Parathyroid adenoma (tissue), 2 donors: ENCODE data around the gene FEM1A.

Experiments used
- H2AFZ ChIP-seq: fragments of 300-600 bp; sonication (generic); one replicate; pipeline ENCODE4 v1.7.0; 2017; ENCODE audit warnings: antibody characterized with exemption, mild to moderate bottlenecking
- H3K27ac ChIP-seq: fragments of 300-600 bp; sonication (generic); one replicate; pipeline ENCODE4 v1.7.0; 2017
- H3K27me3 ChIP-seq: fragments of 300-600 bp; sonication (generic); one replicate; pipeline ENCODE4 v1.7.0; 2017; ENCODE audit warnings: low read length; ENCODE audit not compliant: control insufficient read depth, insufficient read depth
- H3K36me3 ChIP-seq: fragments of 300-600 bp; sonication (generic); one replicate; pipeline ENCODE4 v1.7.0; 2017; ENCODE audit warnings: low read length; ENCODE audit not compliant: control insufficient read depth, insufficient read depth
- H3K4me1 ChIP-seq: fragments of 300-600 bp; sonication (generic); one replicate; pipeline ENCODE4 v1.7.0; 2017; ENCODE audit warnings: control low read depth
- H3K4me2 ChIP-seq: fragments of 300-600 bp; sonication (generic); one replicate; pipeline ENCODE4 v1.7.0; 2017; ENCODE audit warnings: low read length
- H3K4me3 ChIP-seq: fragments of 300-600 bp; sonication (generic); one replicate; pipeline ENCODE4 v1.7.0; 2017; ENCODE audit warnings: low read depth, low read length
- H3K79me2 ChIP-seq: fragments of 300-600 bp; sonication (generic); one replicate; pipeline ENCODE4 v1.7.0; 2017; ENCODE audit warnings: control low read depth
- H3K9ac ChIP-seq: fragments of 300-600 bp; sonication (generic); one replicate; pipeline ENCODE4 v1.7.0; 2017; ENCODE audit warnings: mild to moderate bottlenecking
- H3K9me3 ChIP-seq: fragments of 300-600 bp; sonication (generic); one replicate; pipeline ENCODE4 v1.7.0; 2017; ENCODE audit warnings: low read length; ENCODE audit not compliant: control insufficient read depth
- TF ChIP-seq, protein P1 (sequence below): fragments of 300-600 bp; sonication (generic); IDR thresholded peaks from one replicate; pipeline ENCODE4 v1.7.0; 2017; ENCODE audit warnings: antibody characterized with exemption, mild to moderate bottlenecking
- donor health status: primary hyperparathyroidism.

FEM1A gene

DNA sequence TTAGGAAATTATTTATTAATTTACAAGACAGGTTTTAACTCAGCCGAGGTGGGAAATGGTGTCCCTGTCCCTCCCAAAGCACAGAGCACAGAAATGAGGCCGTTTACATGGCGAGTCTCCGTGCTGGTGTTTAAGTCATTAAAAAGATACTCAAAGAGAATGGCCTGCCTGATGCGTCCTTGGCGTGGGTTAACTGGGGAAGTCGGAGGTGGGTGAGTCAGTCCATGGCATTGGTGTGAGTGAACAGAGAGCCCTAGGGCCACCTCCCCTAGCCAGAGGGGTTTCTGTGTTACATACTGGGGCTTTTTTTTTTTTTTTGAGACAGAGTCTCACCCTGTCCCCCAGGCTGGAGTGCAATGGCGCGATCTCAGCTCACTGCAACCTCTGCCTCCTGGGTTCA lies 3.9 kb downstream of the FEM1A start:
- Histone ChIP-seq H2AFZ (no peak overlapping the region), H3K9me3 (no peaks in the 10 kb centered on the region), H3K4me2 (no peak overlapping the region), H3K27me3 (no peaks in the 10 kb centered on the region), H3K79me2 (peaks cover 29% of the 10 kb centered on the region), H3K27ac (no peak overlapping the region), H3K4me1 (peaks cover 13% of the 10 kb centered on the region), H3K36me3 (no peaks in the 10 kb centered on the region), H3K4me3 (no peak overlapping the region), H3K9ac (no peak overlapping the region)
- TF ChIP-seq, protein P1, sequence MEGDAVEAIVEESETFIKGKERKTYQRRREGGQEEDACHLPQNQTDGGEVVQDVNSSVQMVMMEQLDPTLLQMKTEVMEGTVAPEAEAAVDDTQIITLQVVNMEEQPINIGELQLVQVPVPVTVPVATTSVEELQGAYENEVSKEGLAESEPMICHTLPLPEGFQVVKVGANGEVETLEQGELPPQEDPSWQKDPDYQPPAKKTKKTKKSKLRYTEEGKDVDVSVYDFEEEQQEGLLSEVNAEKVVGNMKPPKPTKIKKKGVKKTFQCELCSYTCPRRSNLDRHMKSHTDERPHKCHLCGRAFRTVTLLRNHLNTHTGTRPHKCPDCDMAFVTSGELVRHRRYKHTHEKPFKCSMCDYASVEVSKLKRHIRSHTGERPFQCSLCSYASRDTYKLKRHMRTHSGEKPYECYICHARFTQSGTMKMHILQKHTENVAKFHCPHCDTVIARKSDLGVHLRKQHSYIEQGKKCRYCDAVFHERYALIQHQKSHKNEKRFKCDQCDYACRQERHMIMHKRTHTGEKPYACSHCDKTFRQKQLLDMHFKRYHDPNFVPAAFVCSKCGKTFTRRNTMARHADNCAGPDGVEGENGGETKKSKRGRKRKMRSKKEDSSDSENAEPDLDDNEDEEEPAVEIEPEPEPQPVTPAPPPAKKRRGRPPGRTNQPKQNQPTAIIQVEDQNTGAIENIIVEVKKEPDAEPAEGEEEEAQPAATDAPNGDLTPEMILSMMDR, result no peak

DNA sequence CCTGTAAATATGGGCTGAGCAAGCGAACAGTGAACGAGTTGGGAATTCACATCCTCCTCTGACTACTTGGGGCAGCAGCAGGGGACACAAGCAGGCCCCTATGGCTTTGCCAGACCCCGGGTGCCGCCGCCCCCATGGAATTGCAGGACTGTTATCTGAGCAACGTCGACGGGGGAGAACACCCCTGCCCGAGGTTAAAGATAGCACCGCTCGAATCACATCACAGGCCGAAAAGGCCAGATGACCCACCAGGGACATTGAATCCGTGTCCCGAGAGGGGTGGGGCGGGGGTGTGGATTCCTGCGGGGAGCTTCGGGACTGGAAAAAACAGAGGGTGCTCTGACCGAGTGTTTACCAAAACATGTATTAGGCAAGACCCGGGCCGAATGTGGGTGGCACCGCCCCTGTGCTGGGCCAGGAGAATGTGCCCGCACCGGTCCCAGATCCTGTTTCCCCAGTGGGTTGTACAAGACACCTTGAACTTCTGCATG lies 9.1 kb downstream of the FEM1A start:
- Histone ChIP-seq H3K79me2 (peaks cover 22% of the 10 kb centered on the region), H2AFZ (peak overlapping the region; percentile 93), H3K27me3 (no peaks in the 10 kb centered on the region), H3K27ac (peak overlapping the region; percentile 95), H3K4me1 (peaks cover 11% of the 10 kb centered on the region), H3K9me3 (no peaks in the 10 kb centered on the region), H3K9ac (peak overlapping the region; percentile 58), H3K36me3 (no peaks in the 10 kb centered on the region), H3K4me3 (no peak overlapping the region), H3K4me2 (peak overlapping the region; percentile 45)
- TF ChIP-seq, protein P1, result no peak

- peaks cover 11% of the 10 kb centered on the region for H3K4me1 ChIP-seq
- H3K27ac ChIP-seq, result peak overlapping the region; percentile 95
- H3K36me3 ChIP-seq, result no peaks in the 10 kb centered on the region
- peak overlapping the region; percentile 93 for H2AFZ ChIP-seq
- no peaks in the 10 kb centered on the region for H3K9me3 ChIP-seq
- H3K4me2 ChIP-seq, result peak overlapping the region; percentile 45
- peaks cover 20% of the 10 kb centered on the region for H3K79me2 ChIP-seq
- H3K4me3 ChIP-seq, result no peak overlapping the region
- TF ChIP-seq, protein P1, result no peak
- no peak overlapping the region for H3K9ac ChIP-seq
- H3K27me3 ChIP-seq, result no peaks in the 10 kb centered on the region
These were observed 9.6 kb downstream of the FEM1A start for GRCh38 chr19:4801085-4801619.

DNA sequence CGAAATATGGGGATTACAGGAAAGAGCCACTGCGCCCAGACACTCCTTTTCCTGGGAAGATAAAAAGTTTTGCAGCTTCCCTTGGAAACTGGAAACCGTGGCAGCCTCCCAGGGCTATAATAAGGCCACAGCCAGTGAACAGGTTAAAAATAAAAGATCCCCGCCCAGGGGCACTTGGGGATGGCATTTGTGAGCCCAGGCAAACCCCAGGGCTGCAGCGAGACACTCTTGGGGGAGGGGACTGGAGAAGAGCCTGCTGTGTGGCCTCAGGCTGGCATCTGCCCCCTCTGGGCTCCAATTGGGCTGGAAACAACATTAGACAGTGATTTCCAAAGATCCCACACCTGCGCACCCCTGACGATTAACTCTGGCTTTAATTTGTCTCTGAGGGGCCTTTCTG lies 11.2 kb downstream of the FEM1A start:
- TF ChIP-seq, protein P1, result no peak
- Histone ChIP-seq H3K27ac (no peak overlapping the region), H3K4me1 (peaks cover 8% of the 10 kb centered on the region), H2AFZ (no peak overlapping the region), H3K4me3 (no peak overlapping the region), H3K4me2 (no peak overlapping the region), H3K9me3 (no peaks in the 10 kb centered on the region), H3K27me3 (no peaks in the 10 kb centered on the region), H3K9ac (no peak overlapping the region), H3K79me2 (peaks cover 14% of the 10 kb centered on the region), H3K36me3 (no peaks in the 10 kb centered on the region)
